Measurements from ENCODE around the gene KIRREL2. TPM values are rescaled to one million over a fixed set of nuclear protein-coding genes. Genes with fewer than 3 reads are reported as not detected.

KIRREL2 gene
- total and polyA plus RNA-seq, 9 of the 15 experiments (the other 6 are each of a cell fraction or from before 2014, with no cell fraction given): 0.01 to 0.12 (median 0.09) TPM; not detected in 4

DNA sequence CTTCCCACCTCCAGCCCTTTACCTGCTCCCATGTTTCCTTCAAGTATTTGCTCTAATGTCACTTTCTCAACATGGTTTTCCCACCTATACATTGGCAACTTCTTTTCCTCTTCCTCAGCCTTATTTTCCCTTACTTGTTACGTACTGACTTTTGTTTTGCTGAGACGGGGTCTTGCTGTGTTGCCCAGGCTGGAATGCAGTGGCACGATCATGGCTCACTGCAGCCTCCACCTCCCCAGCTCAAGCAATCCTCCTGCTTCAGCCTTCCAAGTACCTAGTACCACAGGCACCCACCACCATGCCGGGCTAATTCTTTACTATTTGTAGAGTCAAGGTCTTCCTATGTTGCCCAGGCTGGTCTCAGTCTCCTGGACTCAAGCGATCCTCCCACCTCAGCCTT is 49.1 kb upstream of the KIRREL2 start:
- CTCF ChIA-PET (ENCODE audit: low intra/inter-chr PET ratio): no interaction called here
- Histone ChIP-seq H3K36me3 (ENCODE audit: control insufficient read depth, insufficient read depth, low read length) (no peaks in the 10 kb centered on the region), H3K4me1 (replicated peaks in 1 of 2; ENCODE audit: control insufficient read depth in 2 of 2, insufficient read depth in 2 of 2, low read length in 2 of 2) (peaks cover 12 to 33% of the 10 kb centered on the region in 2 experiments; a peak in 4 of 5 replicates), H3K27me3 (ENCODE audit: control insufficient read depth in 2 of 2, insufficient read depth in 2 of 2, low read length in 2 of 2) (peaks cover 6 to 10% of the 10 kb centered on the region in 2 experiments; a peak in 3 of 5 replicates), H3K4me2 (ENCODE audit: insufficient read depth, low read length) (no peak overlapping the region), H3K4me3 (no peak overlapping the region), H3K9ac (ENCODE audit: insufficient read depth in 1 of 2, low read depth in 2 of 2, low read length in 2 of 2) (no peak overlapping the region), H2AFZ (ENCODE audit: low read depth, low read length) (no peak overlapping the region), H4K20me1 (replicated peaks; ENCODE audit: control insufficient read depth, insufficient read depth, low read length) (no peaks in the 10 kb centered on the region; the same call in 1 of the 2 replicates), H3K27ac (ENCODE audit: extremely low read depth, low read depth, low read length) (no peak overlapping the region), H3K9me1 (ENCODE audit: control insufficient read depth, insufficient read depth, low read length) (no peaks in the 10 kb centered on the region), H3K9me3 (replicated peaks; ENCODE audit: control insufficient read depth, insufficient read depth, low read depth, low read length) (no peaks in the 10 kb centered on the region; the same call in 1 of the 2 replicates), H3K79me2 (ENCODE audit: control insufficient read depth, insufficient read depth, low read length) (no peaks in the 10 kb centered on the region)
- intact Hi-C loops (cut with micrococcal nuclease) (no loop called here), in situ Hi-C loops (cut with MboI) (no loop called here)
- WGBS (ENCODE audit: insufficient coverage, low coverage, missing lambda C conversion rate): 21% methylated on average over 5 of the region's 5 CpGs
- no TSS peak for BruUV-seq (replicated peaks)
- no peak for DNase-seq (ENCODE audit: extremely low read depth in 1 of 4, low spot score in 3 of 4)
- POLR2A ChIA-PET: no interaction called here
- peak; percentile 79 for TF ChIP-seq ZNF121 (CRISPR knock-in tag; conservative IDR thresholded peaks at IDR 0.05)
- TF ChIP-seq, protein P1, sequence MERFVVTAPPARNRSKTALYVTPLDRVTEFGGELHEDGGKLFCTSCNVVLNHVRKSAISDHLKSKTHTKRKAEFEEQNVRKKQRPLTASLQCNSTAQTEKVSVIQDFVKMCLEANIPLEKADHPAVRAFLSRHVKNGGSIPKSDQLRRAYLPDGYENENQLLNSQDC (CRISPR knock-in tag; IDR thresholded peaks at IDR 0.05): no peak
- ATAC-seq: no peak
- FAIRE-seq: no peak

DNA sequence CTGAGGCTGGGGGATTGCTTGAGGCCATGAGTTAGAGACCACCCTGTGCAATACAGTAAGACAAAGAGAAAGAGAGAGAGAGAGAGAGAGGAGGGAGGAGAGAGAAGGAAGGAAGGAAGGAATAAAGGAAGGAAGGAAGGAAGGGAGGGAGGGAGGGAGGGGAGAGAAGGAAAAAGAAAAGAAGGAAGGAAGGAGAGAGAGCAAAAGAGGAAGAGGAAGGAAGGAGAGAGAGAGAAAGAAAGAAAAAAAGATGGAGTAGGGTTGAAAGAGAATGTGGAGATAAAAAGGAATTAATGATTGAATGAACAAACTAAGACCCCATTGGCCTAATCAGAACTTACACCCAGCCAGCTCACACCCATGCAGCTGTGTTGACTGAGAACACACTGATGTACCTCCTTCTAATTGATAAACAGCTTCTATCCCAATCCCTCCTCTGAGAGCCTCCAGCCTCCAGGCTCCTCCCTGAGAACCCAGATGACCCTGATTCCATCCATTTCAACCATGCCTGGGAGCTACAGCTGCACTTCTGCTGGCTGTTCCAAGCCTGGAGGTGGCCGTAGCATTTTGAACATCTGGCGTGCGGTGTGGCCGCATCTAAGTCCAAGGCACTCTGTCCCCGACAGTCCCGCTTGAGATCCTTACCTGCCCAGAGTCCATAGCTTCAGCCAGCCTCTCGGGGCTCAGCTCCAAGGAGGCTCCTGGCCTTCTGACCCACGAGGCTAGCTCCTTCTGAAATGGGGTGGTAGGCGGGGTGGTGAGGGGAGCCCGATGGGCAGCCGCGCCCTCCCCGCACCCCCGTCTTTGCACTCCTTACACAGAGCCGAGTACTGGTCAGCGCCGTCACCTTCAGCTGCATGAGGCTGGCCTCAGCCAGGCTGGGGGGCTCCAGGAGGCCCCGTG is 45.1 kb upstream of the KIRREL2 start:
- peak; percentile 54 for ATAC-seq
- POLR2A ChIA-PET: interaction anchor here (0.6 to 0.9 kb wide), 3 partner anchors 11 to 198 kb away, joined by 3 to 4 read pairs (median 3); no protein-coding TSS in a partner anchor
- TF ChIP-seq, protein P2, sequence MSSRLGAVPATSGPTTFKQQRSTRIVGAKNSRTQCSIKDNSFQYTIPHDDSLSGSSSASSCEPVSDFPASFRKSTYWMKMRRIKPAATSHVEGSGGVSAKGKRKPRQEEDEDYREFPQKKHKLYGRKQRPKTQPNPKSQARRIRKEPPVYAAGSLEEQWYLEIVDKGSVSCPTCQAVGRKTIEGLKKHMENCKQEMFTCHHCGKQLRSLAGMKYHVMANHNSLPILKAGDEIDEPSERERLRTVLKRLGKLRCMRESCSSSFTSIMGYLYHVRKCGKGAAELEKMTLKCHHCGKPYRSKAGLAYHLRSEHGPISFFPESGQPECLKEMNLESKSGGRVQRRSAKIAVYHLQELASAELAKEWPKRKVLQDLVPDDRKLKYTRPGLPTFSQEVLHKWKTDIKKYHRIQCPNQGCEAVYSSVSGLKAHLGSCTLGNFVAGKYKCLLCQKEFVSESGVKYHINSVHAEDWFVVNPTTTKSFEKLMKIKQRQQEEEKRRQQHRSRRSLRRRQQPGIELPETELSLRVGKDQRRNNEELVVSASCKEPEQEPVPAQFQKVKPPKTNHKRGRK (tag; IDR thresholded peaks at IDR 0.05): peak; percentile 83
- no peak for TF ChIP-seq ZC3H4 (CRISPR knock-in tag; IDR thresholded peaks at IDR 0.05; ENCODE audit: borderline replicate concordance)
- no peak for TF ChIP-seq CSDE1 (IDR thresholded peaks at IDR 0.05)
- TF ChIP-seq, protein P3, sequence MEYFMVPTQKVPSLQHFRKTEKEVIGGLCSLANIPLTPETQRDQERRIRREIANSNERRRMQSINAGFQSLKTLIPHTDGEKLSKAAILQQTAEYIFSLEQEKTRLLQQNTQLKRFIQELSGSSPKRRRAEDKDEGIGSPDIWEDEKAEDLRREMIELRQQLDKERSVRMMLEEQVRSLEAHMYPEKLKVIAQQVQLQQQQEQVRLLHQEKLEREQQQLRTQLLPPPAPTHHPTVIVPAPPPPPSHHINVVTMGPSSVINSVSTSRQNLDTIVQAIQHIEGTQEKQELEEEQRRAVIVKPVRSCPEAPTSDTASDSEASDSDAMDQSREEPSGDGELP (CRISPR knock-in tag; IDR thresholded peaks at IDR 0.05; ENCODE audit: borderline replicate concordance): peak; percentile 3; the same call in 1 of the 2 replicates
- H3K9me3 ChIP-seq (replicated peaks; ENCODE audit: control insufficient read depth, insufficient read depth, low read depth, low read length): no peaks in the 10 kb centered on the region
- no peak for FAIRE-seq
- no peaks in the 10 kb centered on the region for H3K9me1 ChIP-seq (ENCODE audit: control insufficient read depth, insufficient read depth, low read length)
- no peak overlapping the region for H2AFZ ChIP-seq (ENCODE audit: low read depth, low read length)
- H3K4me1 ChIP-seq (replicated peaks in 1 of 2; ENCODE audit: control insufficient read depth in 2 of 2, insufficient read depth in 2 of 2, low read length in 2 of 2): peaks cover 0 to 13% of the 10 kb centered on the region in 2 experiments; a peak in 1 of 5 replicates
- 0 out of 4 replicates have a peak overlapping the region, but pooled peaks of 1 of the 2 experiments have one; percentile 28 for H3K9ac ChIP-seq (ENCODE audit: insufficient read depth in 1 of 2, low read depth in 2 of 2, low read length in 2 of 2)
- in situ Hi-C loops (cut with MboI) (no loop called here), intact Hi-C loops (cut with micrococcal nuclease) (no loop called here)
- peaks cover 6 to 13% of the 10 kb centered on the region in 2 experiments; a peak in 3 of 5 replicates for H3K27me3 ChIP-seq (ENCODE audit: control insufficient read depth in 2 of 2, insufficient read depth in 2 of 2, low read length in 2 of 2)
- DNase-seq (ENCODE audit: extremely low read depth in 1 of 4, low spot score in 3 of 4): peak in 1 of 4 experiments; percentile 8
- BruUV-seq (replicated peaks): no TSS peak
- CTCF ChIA-PET (ENCODE audit: low intra/inter-chr PET ratio): no interaction called here
- H3K4me2 ChIP-seq (ENCODE audit: insufficient read depth, low read length): no peak overlapping the region
- 26% methylated on average over 18 of the region's 18 CpGs for WGBS (ENCODE audit: insufficient coverage, low coverage, missing lambda C conversion rate)
- H3K79me2 ChIP-seq (ENCODE audit: control insufficient read depth, insufficient read depth, low read length): no peaks in the 10 kb centered on the region
- no peak overlapping the region for H3K27ac ChIP-seq (ENCODE audit: extremely low read depth, low read depth, low read length)
- no peaks in the 10 kb centered on the region; the same call in 1 of the 2 replicates for H4K20me1 ChIP-seq (replicated peaks; ENCODE audit: control insufficient read depth, insufficient read depth, low read length)
- no peaks in the 10 kb centered on the region for H3K36me3 ChIP-seq (ENCODE audit: control insufficient read depth, insufficient read depth, low read length)
- H3K4me3 ChIP-seq: no peak overlapping the region
